IMR-90 (cell line): Measurements from ENCODE around the gene CC2D2A. TPM values are rescaled to one million over a fixed set of nuclear protein-coding genes. Genes with fewer than 3 reads are reported as not detected.
A peak's percentile ranks its signal among the peaks of the same experiment; 100 is the strongest.

Experiments
- ATAC-seq: fragments of 200-7000 bp; cut with Tn5 transposase; 2 replicates; pipeline ENCODE4 v1.9.1; 2020; ENCODE audit warnings: low read depth, mild to moderate bottlenecking, moderate library complexity
- BruUV-seq: library from RNA; stranded (reverse); fragments of 400-500 nt; replicated peaks from 2 replicates; lab custom pipeline; 2021; lab: Mats Ljungman, UMichigan
- CTCF ChIA-PET: fragments of 300-600 bp; formaldehyde crosslinking; extraction: SDS; loops from one replicate; lab custom pipeline; 2021; ENCODE audit warnings: antibody characterized with exemption; lab: Yijun Ruan, JAX
- POLR2A ChIA-PET: fragments of 300-600 bp; sonication (Branson Sonifier 250); formaldehyde crosslinking; loops from one replicate; lab custom pipeline; 2022; ENCODE audit warnings: antibody characterized with exemption; ENCODE audit not compliant: unreplicated experiment; lab: Charles Lee
- DNase-seq: peaks from one replicate; pipeline ENCODE4 v3.0.0; 2013
- H2AFZ ChIP-seq: replicated peaks from 2 replicates; pipeline ENCODE3; 2013; ENCODE audit warnings: low read length, mild to moderate bottlenecking; ENCODE audit not compliant: poor library complexity
- H2AK5ac ChIP-seq: 2 replicates; pipeline ENCODE4 v1.6.1; 2013; ENCODE audit warnings: low read depth, low read length, inconsistent platforms
- H2AK9ac ChIP-seq: replicated peaks from 2 replicates; pipeline ENCODE3; 2013; ENCODE audit warnings: mild to moderate bottlenecking, low read depth, low read length, moderate library complexity; ENCODE audit not compliant: poor library complexity
- H2BK120ac ChIP-seq: 2 replicates; pipeline ENCODE4 v1.6.1; 2013; ENCODE audit warnings: low read depth, low read length, inconsistent platforms
- H2BK15ac ChIP-seq: 3 replicates; pipeline ENCODE4 v1.6.1; 2013; ENCODE audit warnings: low read depth, low read length, inconsistent platforms
- H2BK20ac ChIP-seq: 2 replicates; pipeline ENCODE4 v1.6.1; 2013; ENCODE audit warnings: low read depth, mild to moderate bottlenecking, inconsistent platforms, low read length, moderate library complexity
- H2BK5ac ChIP-seq: 2 replicates; pipeline ENCODE4 v1.6.1; 2013; ENCODE audit warnings: mild to moderate bottlenecking, low read depth, low read length, inconsistent platforms; ENCODE audit not compliant: poor library complexity, severe bottlenecking
- H3K14ac ChIP-seq: replicated peaks from 2 replicates; pipeline ENCODE4 v1.6.1; 2013; ENCODE audit warnings: low read depth, low read length, inconsistent platforms
- H3K18ac ChIP-seq: 2 replicates; pipeline ENCODE4 v1.6.1; 2013; ENCODE audit warnings: low read depth, low read length, control low read depth
- H3K23ac ChIP-seq: 2 replicates; pipeline ENCODE4 v1.6.1; 2013; ENCODE audit warnings: low read depth, low read length, inconsistent platforms
- H3K27ac ChIP-seq: 2 replicates; pipeline ENCODE4 v1.5.1; 2013; ENCODE audit warnings: mild to moderate bottlenecking, control low read depth, low read length; ENCODE audit not compliant: insufficient read depth
- H3K27me3 ChIP-seq: 2 replicates; pipeline ENCODE4 v1.6.1; 2013; ENCODE audit warnings: low read length; ENCODE audit not compliant: control insufficient read depth, insufficient read depth
- H3K36me3 ChIP-seq: 2 replicates; pipeline ENCODE4 v1.6.1; 2013; ENCODE audit warnings: low read length, mixed read lengths; ENCODE audit not compliant: control insufficient read depth, insufficient read depth
- H3K4ac ChIP-seq: 2 replicates; pipeline ENCODE4 v1.6.1; 2013; ENCODE audit warnings: low read depth, low read length, inconsistent platforms
- H3K4me1 ChIP-seq: 2 replicates; pipeline ENCODE4 v1.6.1; 2013; ENCODE audit warnings: low read length, mixed read lengths; ENCODE audit not compliant: control insufficient read depth, insufficient read depth
- H3K4me2 ChIP-seq: 2 replicates; pipeline ENCODE4 v1.6.1; 2013; ENCODE audit warnings: low read depth, mild to moderate bottlenecking, control low read depth, low read length, moderate library complexity
- H3K4me3 ChIP-seq: 2 replicates; pipeline ENCODE4 v1.5.1; 2013; ENCODE audit warnings: low read depth, mild to moderate bottlenecking, control low read depth, low read length, moderate library complexity; ENCODE audit not compliant: insufficient read depth
- H3K56ac ChIP-seq: 2 replicates; pipeline ENCODE4 v1.6.1; 2013; ENCODE audit warnings: low read length, inconsistent platforms; ENCODE audit not compliant: insufficient read depth; ENCODE audit errors: extremely low read depth
- H3K79me1 ChIP-seq, 2 experiments: 2 replicates each; pipeline ENCODE4 v1.6.1; 2013; ENCODE audit warnings: low read length in 2 of 2, inconsistent platforms in 1 of 2, low read depth in 1 of 2
- H3K9ac ChIP-seq: 2 replicates; pipeline ENCODE4 v1.6.1; 2013; ENCODE audit warnings: low read depth, low read length, control low read depth
- H3K9me1 ChIP-seq: 2 replicates; pipeline ENCODE4 v1.6.1; 2013; ENCODE audit warnings: low read length, inconsistent platforms; ENCODE audit not compliant: insufficient read depth
- H3K9me3 ChIP-seq: 2 replicates; pipeline ENCODE4 v1.6.1; 2013; ENCODE audit warnings: low read length; ENCODE audit not compliant: control insufficient read depth, insufficient read depth
- H4K20me1 ChIP-seq: 2 replicates; pipeline ENCODE4 v1.6.1; 2013; ENCODE audit warnings: low read length, inconsistent platforms; ENCODE audit not compliant: insufficient read depth
- H4K5ac ChIP-seq: 2 replicates; pipeline ENCODE4 v1.6.1; 2013; ENCODE audit warnings: mild to moderate bottlenecking, low read depth, low read length, control low read depth
- H4K8ac ChIP-seq, 2 experiments: 2 replicates each; pipeline ENCODE4 v1.6.1; 2013; ENCODE audit warnings: low read depth in 2 of 2, low read length in 2 of 2, control low read depth in 1 of 2, inconsistent platforms in 1 of 2
- H4K91ac ChIP-seq: 2 replicates; pipeline ENCODE4 v1.6.1; 2013; ENCODE audit warnings: low read depth, low read length, inconsistent platforms; ENCODE audit not compliant: insufficient read depth
- BHLHE40 ChIP-seq: fragments of 150-350 bp; IDR thresholded peaks from 2 replicates; pipeline ENCODE4 v1.6.1; 2016; ENCODE audit warnings: mild to moderate bottlenecking, low read depth, low read length
- CEBPB ChIP-seq: IDR thresholded peaks from 2 replicates; pipeline ENCODE4 v1.6.1; 2012; ENCODE audit warnings: low read depth, low read length, improper control_type of control experiment
- CHD1 ChIP-seq: IDR thresholded peaks from 2 replicates; pipeline ENCODE4 v1.6.1; 2012; ENCODE audit warnings: low read depth, low read length, improper control_type of control experiment
- FOS ChIP-seq: fragments of 150-350 bp; IDR thresholded peaks from 2 replicates; pipeline ENCODE4 v1.6.1; 2016; ENCODE audit warnings: low read depth, low read length
- MAFK ChIP-seq: IDR thresholded peaks from 2 replicates; pipeline ENCODE4 v1.6.1; 2012; ENCODE audit warnings: low read depth, low read length, improper control_type of control experiment
- MAZ ChIP-seq: IDR thresholded peaks from 2 replicates; pipeline ENCODE4 v1.6.1; 2012; ENCODE audit warnings: low read depth, mild to moderate bottlenecking, low read length, improper control_type of control experiment, moderate library complexity, borderline replicate concordance
- MXI1 ChIP-seq: IDR thresholded peaks from 2 replicates; pipeline ENCODE4 v1.6.1; 2012; ENCODE audit warnings: low read depth, mild to moderate bottlenecking, low read length, moderate library complexity, borderline replicate concordance
- NFE2L2 ChIP-seq: fragments of 150-350 bp; IDR thresholded peaks from 2 replicates; pipeline ENCODE4 v1.6.1; 2016; ENCODE audit warnings: low read depth, mild to moderate bottlenecking, low read length
- POLR2A ChIP-seq: IDR thresholded peaks from 2 replicates; pipeline ENCODE4 v1.6.1; 2012; ENCODE audit warnings: mild to moderate bottlenecking, low read depth, low read length
- RAD21 ChIP-seq: IDR thresholded peaks from 2 replicates; pipeline ENCODE4 v1.6.1; 2012; ENCODE audit warnings: low read length, improper control_type of control experiment
- RCOR1 ChIP-seq: IDR thresholded peaks from 2 replicates; pipeline ENCODE4 v1.6.1; 2012; ENCODE audit warnings: mild to moderate bottlenecking, low read length, improper control_type of control experiment; ENCODE audit not compliant: insufficient replicate concordance
- RFX5 ChIP-seq: IDR thresholded peaks from 2 replicates; pipeline ENCODE4 v1.8.0; 2012; ENCODE audit warnings: low read depth, mild to moderate bottlenecking, low read length, moderate library complexity
- SMC3 ChIP-seq: fragments of 150-350 bp; IDR thresholded peaks from 2 replicates; pipeline ENCODE4 v1.6.1; 2016; ENCODE audit warnings: low read depth, mild to moderate bottlenecking, antibody characterized with exemption, low read length, moderate library complexity
- dilution Hi-C: fragments of 300-500 bp; cut with HindIII; formaldehyde crosslinking; loops from one replicate; pipeline ENCODE4 v1.14.3; 2018; ENCODE audit warnings: low sequenced_read_pairs; ENCODE audit not compliant: unreplicated experiment
- in situ Hi-C: fragments of 300-500 bp; cut with MboI; formaldehyde crosslinking; loops from 3 replicates; pipeline ENCODE4 v1.14.3; 2019; ENCODE audit warnings: low sequenced_read_pairs, inconsistent platforms, mixed read lengths
- intact Hi-C: fragments of 100-400 bp; cut with micrococcal nuclease; formaldehyde crosslinking; loops from 2 replicates; pipeline ENCODE4 v1.10.0; 2022
- polyA plus RNA-seq, 3 experiments: library from polyadenylated mRNA; depleted of rRNA; stranded (reverse); fragments of >200 nt; gene quantifications; 2 replicates each; pipeline ENCODE4 v1.2.3, GENCODE V29; 2012; ENCODE audit warnings: low replicate concordance in 1 of 3
- total RNA-seq: library from RNA; depleted of rRNA; stranded (reverse); fragments of >200 nt; gene quantifications from 2 replicates; pipeline ENCODE4 v1.2.3, GENCODE V29; 2012
- TF ChIP-seq, protein P1 (sequence below): fragments of 150-350 bp; IDR thresholded peaks from 2 replicates; pipeline ENCODE4 v1.6.1; 2017; ENCODE audit warnings: mild to moderate bottlenecking, antibody characterized with exemption, low read length, low read depth
- TF ChIP-seq, protein P2 (sequence below): fragments of 150-350 bp; IDR thresholded peaks from 2 replicates; pipeline ENCODE4 v1.6.1; 2016; ENCODE audit warnings: low read depth, mild to moderate bottlenecking, low read length, moderate library complexity, borderline replicate concordance
- TF ChIP-seq, protein P3 (sequence below): conservative IDR thresholded peaks from 2 replicates; pipeline ENCODE4 v1.5.1; 2012; ENCODE audit warnings: mild to moderate bottlenecking, low read depth, low read length, improper control_type of control experiment

Gene CC2D2A
- total and polyA plus RNA-seq, 2 of the 4 experiments (the other 2 are of a cell fraction), result 20.8 to 26.3 TPM

DNA sequence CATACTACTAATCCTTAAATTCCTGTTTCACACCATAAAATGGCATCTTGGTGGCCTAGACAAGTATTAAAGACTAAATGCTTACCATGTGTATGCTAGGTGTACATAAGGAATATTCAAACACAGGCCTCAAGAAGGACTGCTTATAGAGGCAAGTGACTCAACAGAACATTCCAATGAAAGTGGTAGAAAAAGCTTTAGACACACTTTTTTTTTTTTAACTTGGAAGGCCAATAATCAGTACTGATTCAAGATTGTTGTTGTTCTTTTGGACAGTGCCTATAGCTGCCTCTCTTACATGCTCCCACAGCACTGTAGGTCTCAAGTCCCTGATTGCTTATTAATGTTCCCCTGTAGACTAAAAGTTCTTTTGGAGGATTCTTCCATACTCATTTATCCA, 107.8 kb downstream of the CC2D2A start:
- Histone ChIP-seq H3K36me3 (peaks cover 9% of the 10 kb centered on the region; the same call in 1 of the 2 replicates), H3K4me2 (no peak overlapping the region), H3K4me3 (no peak overlapping the region), H3K18ac (no peak overlapping the region), H3K79me1 (peaks cover 0 to 2% of the 10 kb centered on the region in 2 experiments; a peak in 1 of 4 replicates), H2BK15ac (no peak overlapping the region), H4K8ac (no peak overlapping the region), H3K27ac (no peak overlapping the region), H4K91ac (no peak overlapping the region), H2AFZ (no peak overlapping the region), H3K4ac (no peak overlapping the region), H4K5ac (no peak overlapping the region), H2BK20ac (no peak overlapping the region), H3K9me3 (no peaks in the 10 kb centered on the region), H2AK9ac (no peak overlapping the region), H3K56ac (no peak overlapping the region), H2AK5ac (no peak overlapping the region), H4K20me1 (no peaks in the 10 kb centered on the region), H3K9ac (no peak overlapping the region), H3K14ac (no peak overlapping the region), H2BK5ac (no peak overlapping the region), H3K23ac (no peak overlapping the region), H3K4me1 (peaks cover 2% of the 10 kb centered on the region), H3K27me3 (no peaks in the 10 kb centered on the region), H2BK120ac (no peak overlapping the region), H3K9me1 (peaks cover 3% of the 10 kb centered on the region; the same call in 1 of the 2 replicates)
- in situ Hi-C loops (no loop called here), intact Hi-C loops (no loop called here), dilution Hi-C loops (no loop called here)
- no TSS peak for BruUV-seq
- DNase-seq (peak; percentile 67), ATAC-seq (peak; percentile 85)
- TF ChIP-seq MAFK (no peak), BHLHE40 (no peak), POLR2A (no peak), CHD1 (no peak), RCOR1 (no peak), MAZ (no peak), FOS (no peak), RAD21 (no peak), RFX5 (no peak), NFE2L2 (no peak), SMC3 (no peak), MXI1 (no peak), CEBPB (no peak)
- TF ChIP-seq, protein P1, sequence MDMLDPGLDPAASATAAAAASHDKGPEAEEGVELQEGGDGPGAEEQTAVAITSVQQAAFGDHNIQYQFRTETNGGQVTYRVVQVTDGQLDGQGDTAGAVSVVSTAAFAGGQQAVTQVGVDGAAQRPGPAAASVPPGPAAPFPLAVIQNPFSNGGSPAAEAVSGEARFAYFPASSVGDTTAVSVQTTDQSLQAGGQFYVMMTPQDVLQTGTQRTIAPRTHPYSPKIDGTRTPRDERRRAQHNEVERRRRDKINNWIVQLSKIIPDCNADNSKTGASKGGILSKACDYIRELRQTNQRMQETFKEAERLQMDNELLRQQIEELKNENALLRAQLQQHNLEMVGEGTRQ, result no peak
- TF ChIP-seq, protein P2, sequence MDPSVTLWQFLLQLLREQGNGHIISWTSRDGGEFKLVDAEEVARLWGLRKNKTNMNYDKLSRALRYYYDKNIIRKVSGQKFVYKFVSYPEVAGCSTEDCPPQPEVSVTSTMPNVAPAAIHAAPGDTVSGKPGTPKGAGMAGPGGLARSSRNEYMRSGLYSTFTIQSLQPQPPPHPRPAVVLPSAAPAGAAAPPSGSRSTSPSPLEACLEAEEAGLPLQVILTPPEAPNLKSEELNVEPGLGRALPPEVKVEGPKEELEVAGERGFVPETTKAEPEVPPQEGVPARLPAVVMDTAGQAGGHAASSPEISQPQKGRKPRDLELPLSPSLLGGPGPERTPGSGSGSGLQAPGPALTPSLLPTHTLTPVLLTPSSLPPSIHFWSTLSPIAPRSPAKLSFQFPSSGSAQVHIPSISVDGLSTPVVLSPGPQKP, result no peak
- TF ChIP-seq, protein P3, sequence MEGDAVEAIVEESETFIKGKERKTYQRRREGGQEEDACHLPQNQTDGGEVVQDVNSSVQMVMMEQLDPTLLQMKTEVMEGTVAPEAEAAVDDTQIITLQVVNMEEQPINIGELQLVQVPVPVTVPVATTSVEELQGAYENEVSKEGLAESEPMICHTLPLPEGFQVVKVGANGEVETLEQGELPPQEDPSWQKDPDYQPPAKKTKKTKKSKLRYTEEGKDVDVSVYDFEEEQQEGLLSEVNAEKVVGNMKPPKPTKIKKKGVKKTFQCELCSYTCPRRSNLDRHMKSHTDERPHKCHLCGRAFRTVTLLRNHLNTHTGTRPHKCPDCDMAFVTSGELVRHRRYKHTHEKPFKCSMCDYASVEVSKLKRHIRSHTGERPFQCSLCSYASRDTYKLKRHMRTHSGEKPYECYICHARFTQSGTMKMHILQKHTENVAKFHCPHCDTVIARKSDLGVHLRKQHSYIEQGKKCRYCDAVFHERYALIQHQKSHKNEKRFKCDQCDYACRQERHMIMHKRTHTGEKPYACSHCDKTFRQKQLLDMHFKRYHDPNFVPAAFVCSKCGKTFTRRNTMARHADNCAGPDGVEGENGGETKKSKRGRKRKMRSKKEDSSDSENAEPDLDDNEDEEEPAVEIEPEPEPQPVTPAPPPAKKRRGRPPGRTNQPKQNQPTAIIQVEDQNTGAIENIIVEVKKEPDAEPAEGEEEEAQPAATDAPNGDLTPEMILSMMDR, result no peak
- POLR2A ChIA-PET, result no interaction called here
- CTCF ChIA-PET, result no interaction called here
